Nephron progenitor cell (in vitro differentiated cells): ENCODE measurements around the gene TC2N.
"Not testable (repeated sequence)": the region's sequence is repeated elsewhere in the genome, so short reads cannot be mapped to it uniquely, and the experiment has no call there.

Experiments
- DNase-seq: peaks from one replicate; pipeline ENCODE4 v3.0.0; 2021
- H3K27ac Mint-ChIP-seq: 2 replicates; pipeline ENCODE4 v1.8.0; 2021; ENCODE audit warnings: mild to moderate bottlenecking, moderate library complexity, mixed read lengths
- H3K27me3 Mint-ChIP-seq: 2 replicates; pipeline ENCODE4 v1.8.0; 2021; ENCODE audit warnings: mild to moderate bottlenecking, low read depth, mixed read lengths; ENCODE audit not compliant: poor library complexity
- H3K36me3 Mint-ChIP-seq: 2 replicates; pipeline ENCODE4 v1.8.0; 2021; ENCODE audit warnings: low read depth, mixed read lengths
- H3K4me1 Mint-ChIP-seq: 2 replicates; pipeline ENCODE4 v1.8.0; 2021; ENCODE audit warnings: mixed read lengths
- H3K4me3 Mint-ChIP-seq: 2 replicates; pipeline ENCODE4 v1.8.0; 2021; ENCODE audit warnings: mild to moderate bottlenecking, moderate library complexity, mixed read lengths
- H3K9me3 Mint-ChIP-seq: 2 replicates; pipeline ENCODE4 v1.8.0; 2021; ENCODE audit warnings: mild to moderate bottlenecking, moderate library complexity, mixed read lengths
- CTCF ChIP-seq: fragments of 200-600 bp; sonication (generic); IDR thresholded peaks from 2 replicates; pipeline ENCODE4 v1.5.0; 2021; ENCODE audit warnings: antibody characterized with exemption

The TC2N gene

GRCh38 chr14:91829511-91829910, 37.8 kb downstream of the TC2N start:
- H3K27ac Mint-ChIP-seq = no peak overlapping the region
- no peak for TF ChIP-seq CTCF
- no peak overlapping the region for H3K4me3 Mint-ChIP-seq
- DNase-seq = no peak
- no peaks in the 10 kb centered on the region for H3K36me3 Mint-ChIP-seq
- no peaks in the 10 kb centered on the region for H3K4me1 Mint-ChIP-seq
- peaks cover 23% of the 10 kb centered on the region for H3K27me3 Mint-ChIP-seq
- H3K9me3 Mint-ChIP-seq = peaks cover 8% of the 10 kb centered on the region

GRCh38 chr14:91827746-91828145, 39.6 kb downstream of the TC2N start:
- peaks cover 8% of the 10 kb centered on the region for H3K9me3 Mint-ChIP-seq
- no peak overlapping the region for H3K4me3 Mint-ChIP-seq
- H3K27me3 Mint-ChIP-seq = peaks cover 16% of the 10 kb centered on the region
- no peaks in the 10 kb centered on the region for H3K36me3 Mint-ChIP-seq
- no peak for DNase-seq
- no peak overlapping the region for H3K27ac Mint-ChIP-seq
- TF ChIP-seq CTCF = no peak
- no peaks in the 10 kb centered on the region for H3K4me1 Mint-ChIP-seq

GRCh38 chr14:91817566-91818325, 49.6 kb downstream of the TC2N start:
- H3K27ac Mint-ChIP-seq = no peak overlapping the region
- H3K4me3 Mint-ChIP-seq = no peak overlapping the region
- DNase-seq = no peak
- H3K27me3 Mint-ChIP-seq = peaks cover 3% of the 10 kb centered on the region
- no peak for TF ChIP-seq CTCF
- no peaks in the 10 kb centered on the region for H3K4me1 Mint-ChIP-seq
- no peaks in the 10 kb centered on the region for H3K36me3 Mint-ChIP-seq
- H3K9me3 Mint-ChIP-seq = peaks cover 11% of the 10 kb centered on the region

- Mint-ChIP-seq H3K27ac (no peak overlapping the region), H3K27me3 (peaks cover 3% of the 10 kb centered on the region), H3K4me3 (no peak overlapping the region), H3K36me3 (peaks cover 15% of the 10 kb centered on the region), H3K4me1 (no peaks in the 10 kb centered on the region), H3K9me3 (peaks cover 18% of the 10 kb centered on the region)
- no peak for TF ChIP-seq CTCF
- no peak for DNase-seq
Measured at GRCh38 chr14:91814317-91814716, 53.0 kb downstream of the TC2N start.

- Mint-ChIP-seq H3K4me1 (no peaks in the 10 kb centered on the region), H3K9me3 (peaks cover 46% of the 10 kb centered on the region), H3K27me3 (no peaks in the 10 kb centered on the region), H3K4me3 (no peak overlapping the region), H3K36me3 (peaks cover 33% of the 10 kb centered on the region), H3K27ac (no peak overlapping the region)
- TF ChIP-seq CTCF = no peak
- DNase-seq = no peak
Measured at GRCh38 chr14:91810699-91811098, 56.6 kb downstream of the TC2N start.

- Mint-ChIP-seq H3K9me3 (peaks cover 51% of the 10 kb centered on the region), H3K27me3 (no peaks in the 10 kb centered on the region), H3K27ac (no peak overlapping the region), H3K4me1 (no peaks in the 10 kb centered on the region), H3K36me3 (peaks cover 33% of the 10 kb centered on the region), H3K4me3 (no peak overlapping the region)
- no peak for TF ChIP-seq CTCF
- no peak for DNase-seq
Measured at GRCh38 chr14:91806716-91807115, 60.6 kb downstream of the TC2N start.

- not testable (repeated sequence) for H3K4me3 Mint-ChIP-seq, H3K27me3 Mint-ChIP-seq, H3K4me1 Mint-ChIP-seq, H3K27ac Mint-ChIP-seq, DNase-seq
- Mint-ChIP-seq H3K9me3 (peaks cover 50% of the 10 kb centered on the region), H3K36me3 (peaks cover 33% of the 10 kb centered on the region)
Measured at GRCh38 chr14:91806094-91806493, 61.2 kb downstream of the TC2N start.
